ENCODE measurements around the gene UBE2C. TPM values are rescaled to one million over a fixed set of nuclear protein-coding genes. Genes with fewer than 3 reads are reported as not detected.

UBE2C gene
- total and polyA plus RNA-seq, 7 donors, result 3.3 to 90.3 (median 21.1) TPM; not detected in 3

DNA sequence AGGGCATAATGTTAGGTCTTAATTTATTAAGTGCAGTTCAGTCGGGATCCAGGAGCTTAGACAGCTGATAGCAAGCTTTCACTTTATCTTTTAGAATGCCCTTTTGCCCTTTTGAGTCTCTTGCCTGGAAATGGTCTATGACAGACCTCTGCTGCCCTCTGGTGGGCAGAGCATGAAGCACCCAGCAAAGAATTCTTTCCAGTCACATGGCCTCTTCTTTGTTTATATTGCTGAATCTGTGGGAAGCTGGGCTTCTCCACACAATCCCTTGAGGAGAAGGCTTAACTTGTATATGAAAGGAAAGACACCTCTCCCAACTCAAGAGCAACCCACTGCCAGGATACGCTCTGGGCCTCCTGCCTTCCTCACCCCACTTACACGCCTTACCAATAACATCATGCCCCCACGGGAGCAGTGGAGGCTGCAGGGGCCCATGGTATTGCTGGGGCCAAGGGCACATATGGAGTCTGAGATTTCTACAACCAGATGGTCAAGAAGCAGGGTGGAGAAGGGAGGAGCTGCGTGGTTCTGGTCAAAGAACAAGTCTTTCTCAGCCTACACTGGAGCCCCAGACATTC lies 41.2 kb upstream of the UBE2C start:
- intact Hi-C loops (cut with DNase I), result loop anchor here (1.0 to 2.0 kb wide), 3 partner anchors 225 to 452 kb away; no protein-coding TSS in a partner anchor
- peak; percentile 87 for DNase-seq
- no peaks in the 10 kb centered on the region for H3K9me3 ChIP-seq
- H3K27me3 ChIP-seq, result no peaks in the 10 kb centered on the region
- peak overlapping the region; percentile 67 to 79 (median 75) for H3K27ac ChIP-seq
- H3K4me3 ChIP-seq, result no peak overlapping the region
- peaks cover 0 to 16% (median 10%) of the 10 kb centered on the region in 4 donors for H3K4me1 ChIP-seq
- 36 to 42% methylated on average over 5 of the region's 5 CpGs for WGBS, 2 donors
- no peak for TF ChIP-seq EP300 (IDR thresholded peaks at IDR 0.05)
- TF ChIP-seq, protein P1, sequence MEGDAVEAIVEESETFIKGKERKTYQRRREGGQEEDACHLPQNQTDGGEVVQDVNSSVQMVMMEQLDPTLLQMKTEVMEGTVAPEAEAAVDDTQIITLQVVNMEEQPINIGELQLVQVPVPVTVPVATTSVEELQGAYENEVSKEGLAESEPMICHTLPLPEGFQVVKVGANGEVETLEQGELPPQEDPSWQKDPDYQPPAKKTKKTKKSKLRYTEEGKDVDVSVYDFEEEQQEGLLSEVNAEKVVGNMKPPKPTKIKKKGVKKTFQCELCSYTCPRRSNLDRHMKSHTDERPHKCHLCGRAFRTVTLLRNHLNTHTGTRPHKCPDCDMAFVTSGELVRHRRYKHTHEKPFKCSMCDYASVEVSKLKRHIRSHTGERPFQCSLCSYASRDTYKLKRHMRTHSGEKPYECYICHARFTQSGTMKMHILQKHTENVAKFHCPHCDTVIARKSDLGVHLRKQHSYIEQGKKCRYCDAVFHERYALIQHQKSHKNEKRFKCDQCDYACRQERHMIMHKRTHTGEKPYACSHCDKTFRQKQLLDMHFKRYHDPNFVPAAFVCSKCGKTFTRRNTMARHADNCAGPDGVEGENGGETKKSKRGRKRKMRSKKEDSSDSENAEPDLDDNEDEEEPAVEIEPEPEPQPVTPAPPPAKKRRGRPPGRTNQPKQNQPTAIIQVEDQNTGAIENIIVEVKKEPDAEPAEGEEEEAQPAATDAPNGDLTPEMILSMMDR (IDR thresholded peaks at IDR 0.05), result peak; percentile 73 to 96 (median 90)
- no peak for TF ChIP-seq POLR2A (IDR thresholded peaks at IDR 0.05)
- TF ChIP-seq POLR2AphosphoS5 (IDR thresholded peaks at IDR 0.05), result peak in 1 of 4 donors; percentile 50
- no peaks in the 10 kb centered on the region for H3K36me3 ChIP-seq

DNA sequence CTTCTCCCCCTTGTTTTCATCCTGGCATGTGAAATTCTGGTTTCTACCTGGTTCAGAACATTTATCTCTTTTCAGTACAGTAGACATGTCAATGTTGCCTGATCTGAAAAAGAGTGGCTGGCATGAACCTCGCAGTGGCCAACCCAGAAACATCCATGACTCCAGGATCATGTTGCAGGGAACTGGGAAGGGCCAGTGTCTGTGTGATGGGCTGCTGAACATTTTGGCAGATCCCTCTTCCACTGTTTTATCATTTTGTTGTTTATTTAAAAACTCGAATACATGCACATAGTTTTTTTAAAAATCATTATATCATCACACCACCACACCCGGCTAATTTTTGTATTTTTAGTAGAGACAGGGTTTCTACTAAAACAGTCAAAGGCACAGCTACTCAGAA lies 39.8 kb upstream of the UBE2C start:
- intact Hi-C loops (cut with DNase I), result no loop called here
- WGBS, 2 donors, result 77 to 78% methylated on average over 3 of the region's 3 CpGs
- H3K4me1 ChIP-seq, result peaks cover 0 to 26% (median 19%) of the 10 kb centered on the region in 4 donors
- H3K4me3 ChIP-seq, result no peak overlapping the region
- no peaks in the 10 kb centered on the region for H3K9me3 ChIP-seq
- H3K27ac ChIP-seq, result no peak overlapping the region
- H3K36me3 ChIP-seq, result no peaks in the 10 kb centered on the region
- DNase-seq, result no peak
- H3K27me3 ChIP-seq, result no peaks in the 10 kb centered on the region
- TF ChIP-seq, protein P1 (IDR thresholded peaks at IDR 0.05), result no peak
- TF ChIP-seq POLR2A (IDR thresholded peaks at IDR 0.05), result no peak
- TF ChIP-seq POLR2AphosphoS5 (IDR thresholded peaks at IDR 0.05), result no peak
- no peak for TF ChIP-seq EP300 (IDR thresholded peaks at IDR 0.05)

GRCh38 chr20:45774945-45775344 lies 37.5 kb upstream of the UBE2C start:
- no peak overlapping the region for H3K4me3 ChIP-seq
- H3K9me3 ChIP-seq, result no peaks in the 10 kb centered on the region
- TF ChIP-seq POLR2AphosphoS5 (IDR thresholded peaks at IDR 0.05) (no peak), EP300 (IDR thresholded peaks at IDR 0.05) (no peak), POLR2A (IDR thresholded peaks at IDR 0.05) (no peak)
- TF ChIP-seq, protein P1 (IDR thresholded peaks at IDR 0.05), result no peak
- H3K4me1 ChIP-seq, result peaks cover 0 to 45% (median 38%) of the 10 kb centered on the region in 4 donors
- no peak overlapping the region for H3K27ac ChIP-seq
- H3K27me3 ChIP-seq, result no peaks in the 10 kb centered on the region
- 13 to 57% methylated on average over 2 of the region's 2 CpGs for WGBS, 2 donors
- no peak for DNase-seq
- intact Hi-C loops (cut with DNase I), result no loop called here
- H3K36me3 ChIP-seq, result no peaks in the 10 kb centered on the region

DNA sequence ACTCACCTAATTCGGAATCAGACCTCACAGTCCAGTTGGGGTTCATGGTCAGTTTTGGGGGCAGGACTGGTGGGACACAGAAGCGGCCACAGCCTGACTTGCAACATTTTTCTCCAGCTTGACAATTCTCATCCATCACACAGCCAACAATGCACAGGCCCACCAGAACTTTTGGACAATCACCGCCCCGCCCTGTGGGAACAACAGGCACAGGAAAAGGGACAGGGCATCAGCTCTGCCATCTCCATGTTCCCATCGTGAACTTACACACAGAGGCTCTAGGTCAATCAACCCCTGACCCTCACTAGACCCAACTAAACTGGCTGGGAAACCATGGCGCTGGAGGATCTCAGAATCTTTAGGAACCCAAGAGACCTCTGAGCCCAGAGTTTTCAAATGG lies 37.0 kb upstream of the UBE2C start:
- no peak for DNase-seq
- H3K4me3 ChIP-seq, result no peak overlapping the region
- peaks cover 0 to 50% (median 43%) of the 10 kb centered on the region in 4 donors for H3K4me1 ChIP-seq
- intact Hi-C loops (cut with DNase I), result no loop called here
- no peaks in the 10 kb centered on the region for H3K9me3 ChIP-seq
- no peak overlapping the region for H3K27ac ChIP-seq
- TF ChIP-seq EP300 (IDR thresholded peaks at IDR 0.05) (no peak), POLR2A (IDR thresholded peaks at IDR 0.05) (no peak), POLR2AphosphoS5 (IDR thresholded peaks at IDR 0.05) (no peak)
- TF ChIP-seq, protein P1 (IDR thresholded peaks at IDR 0.05), result no peak
- no peaks in the 10 kb centered on the region for H3K27me3 ChIP-seq
- H3K36me3 ChIP-seq, result no peaks in the 10 kb centered on the region
- WGBS, 2 donors, result 76 to 86% methylated on average over 6 of the region's 6 CpGs
